A549 (cell line): ENCODE results near the gene UVRAG. TPM values are rescaled to one million over a fixed set of nuclear protein-coding genes. Genes with fewer than 3 reads are reported as not detected.

Source experiments
- ATAC-seq, 2 experiments: fragments of 200-7000 bp in 1 of 2; fragments of >200 bp in 1 of 2; cut with Nextera tagmentation in 1 of 2; cut with Tn5 transposase in 1 of 2; 3 replicates each; pipeline versions ENCODE4 v1.8.0 to v1.9.1; 2018 to 2020; ENCODE audit warnings: mild to moderate bottlenecking in 1 of 2, moderate library complexity in 1 of 2
- CTCF ChIA-PET: fragments of 300-600 bp; sonication (Branson Sonifier 250); formaldehyde crosslinking; extraction: SDS; loops from one replicate; lab custom pipeline; 2021; ENCODE audit warnings: antibody characterized with exemption, inconsistent platforms; lab: Yijun Ruan, JAX
- POLR2A ChIA-PET: fragments of 350-600 bp; formaldehyde crosslinking; extraction: SDS; loops from one replicate; lab custom pipeline; 2021; ENCODE audit warnings: antibody characterized with exemption, inconsistent platforms; lab: Yijun Ruan, JAX
- DNase-seq, 2 experiments: peaks; one replicate each; pipeline versions ENCODE4 v3.0.0 to v3.0.0-alpha.2; 2011 to 2016; ENCODE audit warnings: low read depth in 1 of 2, low spot score in 1 of 2
- FAIRE-seq: peaks from 2 replicates; lab custom pipeline; 2011; peaks lifted over from hg19 to GRCh38; lab: Jason Lieb, UNC
- H3K27ac ChIP-seq, 2 experiments: fragments of >200 bp; sonication (Bioruptor Twin); formaldehyde crosslinking; 3 replicates each; pipeline ENCODE4 v1.5.1; 2016 to 2017
- H3K4me1 ChIP-seq: fragments of >200 bp; sonication (Bioruptor Twin); formaldehyde crosslinking; 3 replicates; pipeline ENCODE4 v1.6.1; 2016
- H3K4me2 ChIP-seq: fragments of >200 bp; sonication (Bioruptor Twin); formaldehyde crosslinking; 3 replicates; pipeline ENCODE4 v1.6.1; 2016
- H3K4me3 ChIP-seq: fragments of >200 bp; sonication (Bioruptor Twin); formaldehyde crosslinking; 3 replicates; pipeline ENCODE4 v1.5.1; 2016
- H3K9me3 ChIP-seq: fragments of >200 bp; sonication (Bioruptor Twin); formaldehyde crosslinking; 3 replicates; pipeline ENCODE4 v1.6.1; 2016
- ATOH8 ChIP-seq: fragments of 250-450 bp; sonication (Bioruptor Pico); IDR thresholded peaks from 2 replicates; pipeline ENCODE4 v1.5.0; 2020; ENCODE audit warnings: low read depth, mild to moderate bottlenecking, moderate library complexity
- BCL3 ChIP-seq: fragments of >200 bp; sonication (Bioruptor Twin); formaldehyde crosslinking; IDR thresholded peaks from 3 replicates; pipeline ENCODE4 v1.6.1; 2016
- CBX2 ChIP-seq: fragments of 200-600 bp; sonication (generic); IDR thresholded peaks from 2 replicates; pipeline ENCODE4 v1.6.1; 2016; ENCODE audit warnings: low read depth, mild to moderate bottlenecking, borderline replicate concordance
- CBX8 ChIP-seq: fragments of 200-600 bp; sonication (generic); IDR thresholded peaks from 2 replicates; pipeline ENCODE4 v1.6.1; 2016
- CEBPB ChIP-seq, 2 experiments: fragments of >200 bp in 1 of 2; sonication (Bioruptor Twin) in 1 of 2; formaldehyde crosslinking in 1 of 2; IDR thresholded peaks; 2 replicates each; pipeline ENCODE4 v1.6.1; 2012 to 2016
- CTCF ChIP-seq: fragments of >200 bp; sonication (Bioruptor Twin); formaldehyde crosslinking; IDR thresholded peaks from 3 replicates; pipeline ENCODE4 v1.5.1; 2016
- FOSB ChIP-seq: fragments of 250-450 bp; sonication (Bioruptor Pico); IDR thresholded peaks from 2 replicates; pipeline ENCODE4 v1.5.0; 2020; ENCODE audit warnings: mild to moderate bottlenecking, moderate library complexity
- FOSL2 ChIP-seq, 2 experiments: fragments of 450-650 bp in 1 of 2; fragments of >200 bp in 1 of 2; sonication (Bioruptor Twin) in 1 of 2; formaldehyde crosslinking; IDR thresholded peaks; 2 replicates each; pipeline versions ENCODE4 v1.5.0 to v1.6.1; 2016 to 2020; ENCODE audit warnings: mild to moderate bottlenecking in 1 of 2, moderate library complexity in 1 of 2
- HOXB13 ChIP-seq: fragments of 250-450 bp; sonication (Bioruptor Pico); IDR thresholded peaks from 2 replicates; pipeline ENCODE4 v1.5.0; 2020; ENCODE audit warnings: low read depth, mild to moderate bottlenecking, moderate library complexity
- JUN ChIP-seq, 2 experiments: fragments of >200 bp; sonication (Bioruptor Twin); formaldehyde crosslinking; IDR thresholded peaks; 2 replicates in 1 of 2; 3 replicates in 1 of 2; pipeline ENCODE4 v1.6.1; 2016 to 2017
- MAFK ChIP-seq: fragments of 450-650 bp; IDR thresholded peaks from 2 replicates; pipeline ENCODE4 v1.6.1; 2014; ENCODE audit not compliant: partially characterized antibody
- MAZ ChIP-seq: fragments of 150-350 bp; IDR thresholded peaks from 2 replicates; pipeline ENCODE4 v1.6.1; 2014; ENCODE audit warnings: antibody characterized with exemption, low read depth, low read length, borderline replicate concordance
- MYC ChIP-seq: IDR thresholded peaks from 2 replicates; pipeline ENCODE4 v1.6.1; 2012; ENCODE audit warnings: mild to moderate bottlenecking, inconsistent platforms, low read length, improper control_type of control experiment, borderline replicate concordance
- POLR2A ChIP-seq: IDR thresholded peaks from 2 replicates; pipeline ENCODE4 v1.6.1; 2012; ENCODE audit warnings: mild to moderate bottlenecking, low read length
- RARB ChIP-seq: fragments of 250-450 bp; sonication (Bioruptor Pico); IDR thresholded peaks from 2 replicates; pipeline ENCODE4 v1.8.0; 2021; ENCODE audit warnings: mild to moderate bottlenecking, moderate library complexity
- RCOR1 ChIP-seq: fragments of 150-350 bp; IDR thresholded peaks from 2 replicates; pipeline ENCODE4 v1.6.1; 2014; ENCODE audit warnings: antibody characterized with exemption, low read length, low read depth
- RNF2 ChIP-seq: fragments of 200-600 bp; sonication (generic); IDR thresholded peaks from 2 replicates; pipeline ENCODE4 v1.6.1; 2016; ENCODE audit warnings: low read depth, mild to moderate bottlenecking, antibody characterized with exemption, moderate library complexity, borderline replicate concordance
- SMC3 ChIP-seq: fragments of >200 bp; sonication (Bioruptor Twin); formaldehyde crosslinking; IDR thresholded peaks from 3 replicates; pipeline ENCODE4 v1.6.1; 2018; ENCODE audit warnings: inconsistent platforms
- TFCP2L1 ChIP-seq: fragments of 250-450 bp; sonication (Bioruptor Pico); IDR thresholded peaks from 2 replicates; pipeline ENCODE4 v1.5.0; 2021; ENCODE audit warnings: mild to moderate bottlenecking
- ZSCAN20 ChIP-seq: fragments of 250-450 bp; sonication (Bioruptor Pico); IDR thresholded peaks from 2 replicates; pipeline ENCODE4 v1.8.0; 2022; ENCODE audit warnings: mild to moderate bottlenecking, moderate library complexity
- WGBS: methylation state at CpG from one replicate; pipeline ENCODE4 v1.1.6; 2017; ENCODE audit errors: missing lambda C conversion rate; 5-methylcytosine and 5-hydroxymethylcytosine counted together
- polyA plus RNA-seq, 4 experiments: library from polyadenylated mRNA; depleted of rRNA in 3 of 4; stranded (reverse); fragments of >200 nt; fragmentation: RNase III in 1 of 4; extraction: RNeasy Plus Mini Kit Qiagen cat#74134 plus additional on column Dnase treatment in 1 of 4; gene quantifications; 2 replicates in 3 of 4; 3 replicates in 1 of 4; pipeline ENCODE4 v1.2.3, GENCODE V29; 2011 to 2017
- TF ChIP-seq, protein P1 (sequence below): fragments of 450-650 bp; IDR thresholded peaks from 2 replicates; pipeline ENCODE4 v1.6.1; 2014; ENCODE audit warnings: antibody characterized with exemption
- TF ChIP-seq, protein P2 (sequence below): fragments of 250-450 bp; sonication (Bioruptor Pico); IDR thresholded peaks from 2 replicates; pipeline ENCODE4 v1.5.0; 2021; ENCODE audit warnings: mild to moderate bottlenecking, moderate library complexity, borderline replicate concordance

UVRAG gene
- polyA plus RNA-seq, 2 of the 4 experiments (the other 2 are of a cell fraction), result 6.1 to 14.1 TPM

DNA sequence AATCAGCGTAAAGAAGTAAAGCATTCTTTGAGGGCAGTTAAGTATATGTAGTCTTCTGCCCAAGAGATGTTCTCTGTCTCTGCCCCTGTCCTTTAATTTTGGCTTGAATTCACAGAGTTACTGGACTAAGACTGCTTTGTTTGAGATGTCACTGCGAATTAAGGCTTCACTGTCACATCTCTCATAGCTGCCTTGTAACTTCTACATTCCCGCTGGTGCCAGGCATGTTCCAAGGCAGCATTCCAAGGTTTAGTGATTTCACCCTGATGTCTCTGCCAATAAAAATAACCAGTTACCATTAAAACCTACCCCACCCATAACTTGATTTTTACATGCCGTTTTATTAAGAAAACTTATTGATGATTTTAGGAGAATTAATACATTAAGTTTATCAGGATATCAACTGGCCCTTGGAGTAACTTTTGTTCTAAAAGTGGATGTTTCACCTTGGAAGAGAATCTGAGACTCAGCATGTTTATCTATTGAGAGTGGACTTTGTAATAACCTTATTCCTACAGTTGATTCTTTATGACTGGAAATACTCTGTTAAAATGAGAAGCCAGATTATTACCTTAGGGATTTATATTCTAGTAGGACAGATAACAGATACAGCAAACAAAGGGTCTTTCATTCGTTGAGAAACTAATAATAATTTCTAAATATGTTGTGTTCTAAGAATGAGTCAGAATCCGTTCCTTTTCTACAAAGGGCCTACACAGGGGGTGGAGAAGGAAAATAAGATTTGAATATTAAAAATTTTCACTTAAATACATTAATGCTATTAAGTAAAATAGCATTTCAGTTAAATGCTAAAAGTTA, 110.2 kb downstream of the UVRAG start:
- Histone ChIP-seq H3K4me3 (no peak overlapping the region), H3K4me2 (no peak overlapping the region), H3K9me3 (no peaks in the 10 kb centered on the region), H3K27ac (no peak overlapping the region), H3K4me1 (0 out of 3 replicates have a peak, but pooled peaks cover 3% of the 10 kb centered on the region)
- ChIA-PET POLR2A (no interaction called here), CTCF (interaction anchor here (0.7 kb wide), 1 partner anchor 204 kb away, joined by 3 read pairs; no protein-coding TSS in a partner anchor)
- FAIRE-seq, result no peak
- no peak for TF ChIP-seq RNF2
- TF ChIP-seq MAFK, result no peak
- TF ChIP-seq HOXB13 (CRISPR knock-in tag), result no peak
- no peak for TF ChIP-seq RCOR1
- no peak for TF ChIP-seq CBX8
- no peak for TF ChIP-seq ZSCAN20 (CRISPR knock-in tag)
- TF ChIP-seq TFCP2L1 (CRISPR knock-in tag), result no peak
- TF ChIP-seq RARB (CRISPR knock-in tag), result no peak
- TF ChIP-seq ATOH8, result no peak
- TF ChIP-seq FOSL2 (IDR thresholded peaks at IDR 0.05), result no peak
- no peak for TF ChIP-seq FOSL2 (CRISPR knock-in tag; IDR thresholded peaks at IDR 0.05)
- no peak for TF ChIP-seq POLR2A
- TF ChIP-seq SMC3, result no peak
- TF ChIP-seq CEBPB (IDR thresholded peaks at IDR 0.05), result no peak
- no peak for TF ChIP-seq BCL3
- no peak for TF ChIP-seq CTCF
- no peak for TF ChIP-seq FOSB (CRISPR knock-in tag)
- no peak for TF ChIP-seq MAZ
- TF ChIP-seq, protein P1, sequence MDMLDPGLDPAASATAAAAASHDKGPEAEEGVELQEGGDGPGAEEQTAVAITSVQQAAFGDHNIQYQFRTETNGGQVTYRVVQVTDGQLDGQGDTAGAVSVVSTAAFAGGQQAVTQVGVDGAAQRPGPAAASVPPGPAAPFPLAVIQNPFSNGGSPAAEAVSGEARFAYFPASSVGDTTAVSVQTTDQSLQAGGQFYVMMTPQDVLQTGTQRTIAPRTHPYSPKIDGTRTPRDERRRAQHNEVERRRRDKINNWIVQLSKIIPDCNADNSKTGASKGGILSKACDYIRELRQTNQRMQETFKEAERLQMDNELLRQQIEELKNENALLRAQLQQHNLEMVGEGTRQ, result no peak
- TF ChIP-seq, protein P2, sequence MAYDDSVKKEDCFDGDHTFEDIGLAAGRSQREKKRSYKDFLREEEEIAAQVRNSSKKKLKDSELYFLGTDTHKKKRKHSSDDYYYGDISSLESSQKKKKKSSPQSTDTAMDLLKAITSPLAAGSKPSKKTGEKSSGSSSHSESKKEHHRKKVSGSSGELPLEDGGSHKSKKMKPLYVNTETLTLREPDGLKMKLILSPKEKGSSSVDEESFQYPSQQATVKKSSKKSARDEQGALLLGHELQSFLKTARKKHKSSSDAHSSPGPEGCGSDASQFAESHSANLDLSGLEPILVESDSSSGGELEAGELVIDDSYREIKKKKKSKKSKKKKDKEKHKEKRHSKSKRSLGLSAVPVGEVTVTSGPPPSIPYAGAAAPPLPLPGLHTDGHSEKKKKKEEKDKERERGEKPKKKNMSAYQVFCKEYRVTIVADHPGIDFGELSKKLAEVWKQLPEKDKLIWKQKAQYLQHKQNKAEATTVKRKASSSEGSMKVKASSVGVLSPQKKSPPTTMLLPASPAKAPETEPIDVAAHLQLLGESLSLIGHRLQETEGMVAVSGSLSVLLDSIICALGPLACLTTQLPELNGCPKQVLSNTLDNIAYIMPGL (CRISPR knock-in tag), result no peak
- DNase-seq, result no peak
- whole genome bisulfite sequencing, result 72% methylated on average over 6 of the region's 6 CpGs
- no peak for ATAC-seq

DNA sequence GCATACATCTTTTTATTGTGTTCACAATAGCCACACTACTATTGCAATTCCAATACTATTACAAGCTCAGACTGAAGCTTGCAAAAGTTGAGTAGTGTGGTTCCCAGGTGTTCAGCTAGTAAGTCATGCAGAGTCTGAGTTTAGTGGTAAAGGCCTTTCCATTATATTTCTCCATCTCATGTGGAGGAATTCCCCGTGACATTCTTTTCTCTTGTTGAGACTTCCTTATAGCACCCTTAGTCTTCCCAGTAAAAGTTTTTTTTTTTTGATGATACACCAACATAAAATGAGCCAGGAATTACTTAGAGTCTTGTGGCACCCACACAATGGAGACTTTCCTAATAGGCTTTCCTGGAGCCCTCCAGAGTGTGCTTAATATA, 110.8 kb downstream of the UVRAG start:
- no peak for DNase-seq
- POLR2A ChIA-PET, result no interaction called here
- H3K4me3 ChIP-seq, result no peak overlapping the region
- H3K4me2 ChIP-seq, result no peak overlapping the region
- WGBS, result 97% methylated on average over 1 of the region's 1 CpG
- no peaks in the 10 kb centered on the region for H3K9me3 ChIP-seq
- no peak overlapping the region for H3K27ac ChIP-seq
- CTCF ChIA-PET, result interaction anchor here (0.7 kb wide), 1 partner anchor 205 kb away, joined by 3 read pairs; no protein-coding TSS in a partner anchor
- no peak for ATAC-seq
- H3K4me1 ChIP-seq, result 0 out of 3 replicates have a peak, but pooled peaks cover 3% of the 10 kb centered on the region
- TF ChIP-seq ZSCAN20 (CRISPR knock-in tag) (no peak), CBX2 (no peak), JUN (IDR thresholded peaks at IDR 0.05) (no peak), ATOH8 (no peak), MYC (no peak)
- no peak for FAIRE-seq
